Subcutaneous adipose tissue (tissue), 4 donors: ENCODE data around the gene SLIT3. TPM values are rescaled to one million over a fixed set of nuclear protein-coding genes. Genes with fewer than 3 reads are reported as not detected.

Experiments used
- total RNA-seq, 4 donors: library from RNA; depleted of rRNA; stranded (reverse); fragments of >200 nt; gene quantifications; one replicate each; pipeline ENCODE4 v1.1.0, GENCODE V29; 2016
- TF ChIP-seq, protein P1 (sequence below): fragments of 450-650 bp; IDR thresholded peaks from one replicate; pipeline ENCODE4 v1.5.1; 2016; ENCODE audit warnings: low read depth, mild to moderate bottlenecking, control low read depth, antibody characterized with exemption, moderate library complexity

SLIT3 gene
- total RNA-seq, 4 donors from 2014 or later: 48.1 to 163 (median 83.2) TPM

DNA sequence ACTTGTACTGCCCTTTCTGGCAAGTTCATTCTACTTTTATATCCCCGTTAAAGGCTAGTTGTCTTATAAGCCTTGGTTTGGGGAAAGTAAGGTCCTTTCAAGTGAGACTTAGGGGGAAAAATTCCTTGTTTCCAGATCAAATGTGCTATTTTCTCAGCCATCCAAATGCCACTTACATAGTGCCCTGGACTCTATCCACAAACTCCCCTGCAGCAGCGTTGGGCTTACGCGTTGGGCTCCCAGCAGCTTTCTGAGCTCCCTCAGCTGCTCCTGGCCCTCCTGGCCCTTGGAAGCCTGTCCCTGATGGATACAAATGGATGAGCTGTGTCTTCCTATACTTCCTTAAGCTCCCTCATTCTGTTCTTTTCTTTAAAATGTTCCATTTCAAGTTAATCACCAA is 442.6 kb downstream of the SLIT3 start:
- TF ChIP-seq, protein P1, sequence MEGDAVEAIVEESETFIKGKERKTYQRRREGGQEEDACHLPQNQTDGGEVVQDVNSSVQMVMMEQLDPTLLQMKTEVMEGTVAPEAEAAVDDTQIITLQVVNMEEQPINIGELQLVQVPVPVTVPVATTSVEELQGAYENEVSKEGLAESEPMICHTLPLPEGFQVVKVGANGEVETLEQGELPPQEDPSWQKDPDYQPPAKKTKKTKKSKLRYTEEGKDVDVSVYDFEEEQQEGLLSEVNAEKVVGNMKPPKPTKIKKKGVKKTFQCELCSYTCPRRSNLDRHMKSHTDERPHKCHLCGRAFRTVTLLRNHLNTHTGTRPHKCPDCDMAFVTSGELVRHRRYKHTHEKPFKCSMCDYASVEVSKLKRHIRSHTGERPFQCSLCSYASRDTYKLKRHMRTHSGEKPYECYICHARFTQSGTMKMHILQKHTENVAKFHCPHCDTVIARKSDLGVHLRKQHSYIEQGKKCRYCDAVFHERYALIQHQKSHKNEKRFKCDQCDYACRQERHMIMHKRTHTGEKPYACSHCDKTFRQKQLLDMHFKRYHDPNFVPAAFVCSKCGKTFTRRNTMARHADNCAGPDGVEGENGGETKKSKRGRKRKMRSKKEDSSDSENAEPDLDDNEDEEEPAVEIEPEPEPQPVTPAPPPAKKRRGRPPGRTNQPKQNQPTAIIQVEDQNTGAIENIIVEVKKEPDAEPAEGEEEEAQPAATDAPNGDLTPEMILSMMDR: no peak

DNA sequence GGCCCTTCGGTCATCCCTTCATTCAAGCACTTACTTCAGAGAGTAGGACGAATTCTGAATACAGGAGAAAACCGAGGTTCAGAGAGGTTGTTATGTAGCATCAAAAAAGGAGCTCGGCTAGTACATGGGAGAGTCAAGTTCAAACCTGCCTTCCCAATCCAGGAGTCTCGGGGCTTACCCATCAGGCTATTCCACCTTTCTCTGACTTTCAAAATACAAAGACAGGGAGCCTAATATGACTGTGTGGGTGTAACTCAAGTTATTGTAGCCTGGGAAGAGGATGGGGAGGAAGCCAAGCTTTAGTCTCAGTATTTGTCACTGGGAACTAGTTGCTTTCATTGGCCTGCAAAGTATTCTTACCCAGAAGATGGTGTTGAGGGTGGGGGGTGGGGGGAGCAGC is 447.0 kb downstream of the SLIT3 start:
- TF ChIP-seq, protein P1: no peak

DNA sequence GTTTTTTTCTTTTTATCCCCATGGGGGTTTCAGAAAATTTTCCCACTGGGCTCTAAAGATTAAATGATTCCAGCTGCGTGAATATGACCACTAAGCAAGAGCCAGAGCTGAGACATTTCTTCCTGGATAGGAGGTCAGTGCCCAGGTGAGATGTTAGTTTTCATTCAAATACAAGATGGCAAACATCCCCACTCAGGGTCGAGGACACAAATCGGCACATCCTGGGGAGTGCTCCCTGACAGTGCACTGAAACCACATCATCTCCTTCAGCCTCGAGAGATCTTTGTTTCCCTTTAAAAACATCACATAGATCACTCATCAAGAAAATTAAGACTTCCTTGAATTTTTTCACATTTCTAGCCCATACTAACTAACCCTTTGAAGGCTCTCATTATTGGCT is 448.6 kb downstream of the SLIT3 start:
- TF ChIP-seq, protein P1: no peak

DNA sequence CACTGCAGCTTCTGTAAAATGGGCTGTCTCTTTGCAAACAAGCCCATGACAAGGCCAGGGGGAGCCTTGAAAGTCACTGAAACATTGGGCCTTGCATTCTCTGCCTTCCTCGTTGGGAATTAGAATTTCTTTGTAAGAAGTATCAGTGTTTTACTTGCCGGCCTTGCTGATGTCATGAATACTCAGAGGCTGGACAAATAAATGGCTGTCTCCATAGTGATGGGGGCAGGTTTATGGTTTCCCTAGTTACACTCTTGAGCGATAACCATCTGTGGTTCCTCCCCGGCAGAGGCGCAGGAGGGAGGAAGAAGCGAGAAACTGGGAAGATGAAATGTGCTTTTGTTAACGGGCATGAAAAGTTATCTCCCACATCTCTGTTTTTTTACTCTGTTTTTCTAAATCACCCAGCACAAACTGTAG is 449.0 kb downstream of the SLIT3 start:
- TF ChIP-seq, protein P1: no peak

DNA sequence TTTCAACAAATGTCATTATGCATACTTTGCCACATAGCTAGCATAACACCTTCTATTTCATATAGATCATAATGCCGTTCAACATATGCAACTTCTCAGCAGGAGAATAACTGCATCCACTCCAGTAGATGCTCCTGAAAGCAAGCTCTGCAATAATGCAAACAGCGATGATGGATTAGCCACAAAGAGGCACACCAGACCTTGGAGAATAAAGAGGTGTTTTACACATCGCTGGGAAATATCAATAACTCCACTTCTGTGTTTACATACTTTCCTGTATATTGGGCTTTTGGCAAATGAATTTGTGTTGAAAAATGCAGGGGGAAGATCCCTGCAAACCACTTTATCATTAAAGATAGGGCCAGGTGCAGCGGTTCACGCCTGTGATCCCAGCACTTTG is 450.3 kb downstream of the SLIT3 start:
- TF ChIP-seq, protein P1: no peak

DNA sequence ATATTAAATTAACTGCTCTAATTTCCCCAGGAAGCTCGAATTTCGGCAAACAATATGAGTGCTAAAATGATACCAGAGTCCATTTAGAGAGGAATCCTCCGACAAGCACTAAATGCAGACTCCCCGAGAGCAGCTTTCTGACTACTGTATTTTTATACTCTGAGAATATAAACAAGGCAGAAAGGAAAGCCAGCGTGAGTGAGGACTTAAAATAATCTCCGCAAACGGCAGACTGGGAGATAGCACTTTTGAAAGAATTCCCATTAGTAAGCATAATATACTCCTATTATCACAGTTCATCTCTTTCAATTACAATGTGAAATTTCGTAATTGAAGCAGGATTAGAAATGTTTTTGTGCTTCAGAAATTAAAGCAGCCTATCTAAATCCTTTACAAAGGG is 452.4 kb downstream of the SLIT3 start:
- TF ChIP-seq, protein P1: no peak

DNA sequence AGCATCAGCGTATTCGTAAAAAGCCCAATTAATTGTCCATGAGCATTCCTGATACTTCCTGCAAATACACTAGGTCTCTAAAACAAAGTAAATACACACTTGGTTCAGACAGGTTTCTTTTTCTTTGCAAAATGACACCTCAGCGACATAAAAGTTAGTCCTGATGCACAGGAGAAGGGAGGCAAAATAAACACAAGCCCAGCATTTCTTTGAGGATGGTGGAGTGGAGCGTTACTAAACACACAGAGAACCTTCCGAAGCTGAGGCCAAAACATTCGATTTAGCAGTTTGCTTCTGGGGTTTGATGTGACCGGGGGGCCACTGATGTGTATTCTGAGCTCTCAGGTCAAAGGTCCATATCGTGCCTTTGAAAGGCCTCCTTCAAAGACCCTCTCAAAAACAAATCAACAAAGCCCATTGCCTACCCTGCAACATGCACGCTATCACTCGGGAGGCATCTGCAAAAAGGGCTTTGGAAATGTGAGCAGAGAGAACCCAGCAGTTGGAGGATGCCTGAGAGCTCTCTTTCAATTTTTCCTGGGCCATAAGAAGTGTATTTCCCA is 453.3 kb downstream of the SLIT3 start:
- TF ChIP-seq, protein P1: no peak
